Stomach (tissue), 4 donors: Measurements from ENCODE around the gene DCXR.
"Not testable (repeated sequence)": the region's sequence is repeated elsewhere in the genome, so short reads cannot be mapped to it uniquely, and the experiment has no call there.

Source experiments
- CTCF ChIP-seq, 7 experiments: fragments of 450-650 bp in 4 of 7; fragments of 200-600 bp in 3 of 7; sonication (generic) in 3 of 7; IDR thresholded peaks; one replicate each; pipeline ENCODE4 v1.5.1; 2016 to 2019; ENCODE audit warnings: antibody characterized with exemption in 7 of 7, control low read depth in 2 of 7, mild to moderate bottlenecking in 1 of 7
- POLR2A ChIP-seq, 4 donors: fragments of 450-650 bp; IDR thresholded peaks; one replicate each; pipeline ENCODE4 v1.6.1; 2016; ENCODE audit warnings: antibody characterized with exemption in 4 of 4, control low read depth in 2 of 4, mild to moderate bottlenecking in 1 of 4, moderate library complexity in 1 of 4
- POLR2AphosphoS5 ChIP-seq, 3 donors: sonication (generic); formaldehyde crosslinking; IDR thresholded peaks; one replicate each; pipeline ENCODE4 v1.6.1; 2016; ENCODE audit warnings: antibody characterized with exemption in 3 of 3

- not testable (repeated sequence) for TF ChIP-seq POLR2A, CTCF, POLR2AphosphoS5 (IDR thresholded peaks at IDR 0.05)
Measured at GRCh38 chr17:82038796-82039409, 1.4 kb upstream of the DCXR start.
